Adipose tissue (tissue), 3 donors: Measurements from ENCODE around the gene CARD19. TPM values are rescaled to one million over a fixed set of nuclear protein-coding genes. Genes with fewer than 3 reads are reported as not detected.

Experiments
- H3K27ac ChIP-seq: one replicate; pipeline ENCODE4 v1.5.1; 2013; ENCODE audit warnings: low read depth, low read length
- WGBS, 3 donors: extraction: QIAGEN DNeasy Blood & Tissue Kit; methylation state at CpG; one replicate each; pipeline ENCODE4 v1.1.7; 2013; 5-methylcytosine and 5-hydroxymethylcytosine counted together
- polyA plus RNA-seq, 3 donors: library from polyadenylated mRNA; stranded (reverse); fragments of 200-250 nt; gene quantifications; one replicate each; pipeline ENCODE4 v1.2.3, GENCODE V29; 2013
- donor health status: healthy with polysubstance abuse.
- donor health status: Bipolar disorder and iron deficiency.
- donor health status: healthy.

The CARD19 gene
- polyA plus RNA-seq, 3 donors = 12.5 to 43.7 (median 26.3) TPM

- 70 to 86% (median 72%) methylated on average over 4 of the region's 4 CpGs for WGBS, 3 donors
- no peak overlapping the region for H3K27ac ChIP-seq
These were observed 34.7 kb upstream of the CARD19 start for GRCh38 chr9:93061260-93061751.

GRCh38 chr9:93061791-93062763 lies 33.9 kb upstream of the CARD19 start:
- H3K27ac ChIP-seq = no peak overlapping the region
- WGBS, 3 donors = 60 to 79% (median 74%) methylated on average over 19 of the region's 19 CpGs

- no peak overlapping the region for H3K27ac ChIP-seq
These were observed 31.5 kb upstream of the CARD19 start for GRCh38 chr9:93064392-93065134.

GRCh38 chr9:93065135-93065720 lies 30.8 kb upstream of the CARD19 start:
- no peak overlapping the region for H3K27ac ChIP-seq
- 56 to 80% (median 57%) methylated on average over 15 of the region's 15 CpGs for WGBS, 3 donors

More at GRCh38 chr9:93064392-93065134, 31.5 kb upstream of the CARD19 start:
- WGBS, 3 donors = 57 to 68% (median 62%) methylated on average over 12 of the region's 12 CpGs

GRCh38 chr9:93066978-93067603 lies 28.9 kb upstream of the CARD19 start:
- 78 to 92% (median 86%) methylated on average over 3 of the region's 3 CpGs for WGBS, 3 donors
- no peak overlapping the region for H3K27ac ChIP-seq

- 89 to 96% (median 94%) methylated on average over 4 of the region's 4 CpGs for WGBS, 3 donors
- H3K27ac ChIP-seq = no peak overlapping the region
These were observed 27.1 kb upstream of the CARD19 start for GRCh38 chr9:93068956-93069355.

GRCh38 chr9:93071464-93071863 lies 24.6 kb upstream of the CARD19 start:
- WGBS, 3 donors = 79 to 81% (median 80%) methylated on average over 7 of the region's 7 CpGs
- H3K27ac ChIP-seq = no peak overlapping the region

GRCh38 chr9:93072383-93072795 lies 23.6 kb upstream of the CARD19 start:
- WGBS, 3 donors = 17 to 43% (median 43%) methylated on average over 5 of the region's 5 CpGs

GRCh38 chr9:93076101-93076791 lies 19.8 kb upstream of the CARD19 start:
- WGBS, 3 donors = 88 to 96% (median 95%) methylated on average over 12 of the region's 12 CpGs
- no peak overlapping the region for H3K27ac ChIP-seq

More at GRCh38 chr9:93072383-93072795, 23.6 kb upstream of the CARD19 start:
- H3K27ac ChIP-seq = no peak overlapping the region

- no peak overlapping the region for H3K27ac ChIP-seq
- WGBS, 3 donors = 89 to 98% (median 93%) methylated on average over 2 of the region's 2 CpGs
These were observed 19.3 kb upstream of the CARD19 start for GRCh38 chr9:93076792-93077128.

GRCh38 chr9:93077367-93077766 lies 18.6 kb upstream of the CARD19 start:
- 83 to 100% (median 96%) methylated on average over 1 of the region's 1 CpG for WGBS, 3 donors
- H3K27ac ChIP-seq = no peak overlapping the region

- H3K27ac ChIP-seq = no peak overlapping the region
- 97 to 99% (median 98%) methylated on average over 16 of the region's 16 CpGs for WGBS, 3 donors
These were observed 18.2 kb upstream of the CARD19 start for GRCh38 chr9:93077811-93078210.

- no peak overlapping the region for H3K27ac ChIP-seq
- 88 to 92% (median 89%) methylated on average over 13 of the region's 13 CpGs for WGBS, 3 donors
These were observed 16.6 kb upstream of the CARD19 start for GRCh38 chr9:93079371-93079770.

GRCh38 chr9:93080406-93080805 lies 15.6 kb upstream of the CARD19 start:
- 90 to 97% (median 93%) methylated on average over 9 of the region's 9 CpGs for WGBS, 3 donors
- H3K27ac ChIP-seq = no peak overlapping the region

- WGBS, 3 donors = 80 to 92% (median 89%) methylated on average over 10 of the region's 10 CpGs
- no peak overlapping the region for H3K27ac ChIP-seq
These were observed 14.9 kb upstream of the CARD19 start for GRCh38 chr9:93081081-93081529.

- WGBS, 3 donors = 78 to 81% (median 81%) methylated on average over 3 of the region's 3 CpGs
- H3K27ac ChIP-seq = no peak overlapping the region
These were observed 14.1 kb upstream of the CARD19 start for GRCh38 chr9:93081931-93082330.

- H3K27ac ChIP-seq = no peak overlapping the region
- WGBS, 3 donors = 51 to 60% (median 57%) methylated on average over 17 to 18 of the region's 18 CpGs
These were observed 13.1 kb upstream of the CARD19 start for GRCh38 chr9:93082841-93083411.
